WTC11 (cell line): Measurements from ENCODE around the gene TMEM269. TPM values are rescaled to one million over a fixed set of nuclear protein-coding genes. Genes with fewer than 3 reads are reported as not detected.

Experiments used
- total RNA-seq: library from RNA; stranded (reverse); gene quantifications from 3 replicates; pipeline ENCODE4 v1.2.3, GENCODE V29; 2021

TMEM269 gene
- total RNA-seq, 1 experiment from 2014 or later = 0.57 TPM

Other genes with a start within 250 kb of the TMEM269 start
- 68.5 to 73.1 TPM (median 69.3 TPM) in 3 replicates for gene PPIH, start 126.6 kb upstream of the TMEM269 start, total RNA-seq
- 1,098 to 1,172 TPM (median 1,151 TPM) in 3 replicates for gene YBX1, start 102.6 kb upstream of the TMEM269 start, total RNA-seq
- gene CLDN19, start 44.8 kb upstream of the TMEM269 start, total RNA-seq = 8.1 to 15.9 TPM (median 14.7 TPM) in 3 replicates
- gene P3H1, start 18.0 kb upstream of the TMEM269 start, total RNA-seq = 78.1 to 95.1 TPM (median 80.3 TPM) in 3 replicates
- 5.1 to 6.3 TPM (median 5.3 TPM) in 3 replicates for gene C1orf50, start 17.7 kb upstream of the TMEM269 start, total RNA-seq
- gene ERMAP, start 32.1 kb downstream of the TMEM269 start, total RNA-seq = 2.6 to 4.2 TPM (median 3.1 TPM) in 3 replicates
- 28.7 to 31.3 TPM (median 30.7 TPM) in 3 replicates for gene SVBP, start 32.4 kb downstream of the TMEM269 start, total RNA-seq
- 16.6 to 18.5 TPM (median 18.0 TPM) in 3 replicates for gene ZNF691, start 61.6 kb downstream of the TMEM269 start, total RNA-seq
- 215 to 415 TPM (median 396 TPM) in 3 replicates for gene SLC2A1, start 173.9 kb downstream of the TMEM269 start, total RNA-seq